T-helper 1 cell (primary cell): Measurements from ENCODE around the gene CPAMD8.

Experiments used
- DNase-seq, 5 donors: peaks; one replicate each; pipeline ENCODE4 v3.0.0-alpha.2; 2012 to 2020

Gene CPAMD8

GRCh38 chr19:16917401-16917800 lies 109.2 kb downstream of the CPAMD8 start:
- no peak for DNase-seq

- no peak for DNase-seq
Observed at GRCh38 chr19:16915734-16916133, 110.9 kb downstream of the CPAMD8 start.

GRCh38 chr19:16915135-16915534 lies 111.5 kb downstream of the CPAMD8 start:
- DNase-seq: no peak

GRCh38 chr19:16914421-16914820 lies 112.2 kb downstream of the CPAMD8 start:
- no peak for DNase-seq

- no peak for DNase-seq
Observed at GRCh38 chr19:16912780-16913179, 113.8 kb downstream of the CPAMD8 start.

GRCh38 chr19:16911046-16911445 lies 115.6 kb downstream of the CPAMD8 start:
- DNase-seq: no peak

GRCh38 chr19:16908759-16909158 lies 117.9 kb downstream of the CPAMD8 start:
- no peak for DNase-seq

GRCh38 chr19:16904599-16904998 lies 122.0 kb downstream of the CPAMD8 start:
- DNase-seq: no peak

- no peak for DNase-seq
Observed at GRCh38 chr19:16903347-16903746, 123.3 kb downstream of the CPAMD8 start.

- no peak for DNase-seq
Observed at GRCh38 chr19:16902545-16902944, 124.1 kb downstream of the CPAMD8 start.

GRCh38 chr19:16901491-16902175 lies 125.0 kb downstream of the CPAMD8 start:
- no peak for DNase-seq

- DNase-seq: peak in 1 of 5 donors; percentile 47
Observed at GRCh38 chr19:16899566-16900075, 127.0 kb downstream of the CPAMD8 start.

GRCh38 chr19:16898361-16899015 lies 128.1 kb downstream of the CPAMD8 start:
- no peak for DNase-seq

GRCh38 chr19:16897856-16898161 lies 128.8 kb downstream of the CPAMD8 start:
- no peak for DNase-seq

- peak; percentile 37 to 86 (median 55) for DNase-seq
Observed at GRCh38 chr19:16897029-16897855, 129.4 kb downstream of the CPAMD8 start.

GRCh38 chr19:16896146-16897028 lies 130.2 kb downstream of the CPAMD8 start:
- no peak for DNase-seq

GRCh38 chr19:16895467-16896145 lies 131.0 kb downstream of the CPAMD8 start:
- no peak for DNase-seq

- no peak for DNase-seq
Observed at GRCh38 chr19:16894080-16894479, 132.5 kb downstream of the CPAMD8 start.

GRCh38 chr19:16893686-16893989 lies 133.0 kb downstream of the CPAMD8 start:
- DNase-seq: no peak

- DNase-seq: peak in 1 of 5 donors; percentile 20
Observed at GRCh38 chr19:16892868-16893685, 133.5 kb downstream of the CPAMD8 start.

- no peak for DNase-seq
Observed at GRCh38 chr19:16892436-16892835, 134.2 kb downstream of the CPAMD8 start.
